PC-9 (cell line): Measurements from ENCODE around the gene PLK5. TPM values are rescaled to one million over a fixed set of nuclear protein-coding genes. Genes with fewer than 3 reads are reported as not detected.

Experiments used
- BruUV-seq: library from RNA; stranded (reverse); fragments of 400-500 nt; replicated peaks from 2 replicates; lab custom pipeline; 2021; lab: Mats Ljungman, UMichigan
- CTCF ChIA-PET: fragments of 300-600 bp; sonication (Branson Sonifier 250); formaldehyde crosslinking; loops from one replicate; lab custom pipeline; 2022; ENCODE audit warnings: antibody characterized with exemption; lab: Charles Lee
- POLR2A ChIA-PET: fragments of 300-600 bp; sonication (Branson Sonifier 250); formaldehyde crosslinking; loops from one replicate; lab custom pipeline; 2022; ENCODE audit warnings: antibody characterized with exemption; ENCODE audit not compliant: unreplicated experiment; lab: Charles Lee
- DNase-seq, 2 experiments: peaks; one replicate each; pipeline versions ENCODE4 v3.0.0 to v3.0.0-alpha.2; 2015 to 2022; ENCODE audit warnings: mixed read lengths in 1 of 2
- H2AFZ ChIP-seq: fragments of 200-600 bp; sonication (generic); 2 replicates; pipeline ENCODE4 v1.8.1; 2017; ENCODE audit warnings: antibody characterized with exemption
- H3F3A ChIP-seq: fragments of 200-600 bp; sonication (generic); 2 replicates; pipeline ENCODE4 v1.8.1; 2017; ENCODE audit warnings: antibody characterized with exemption, mild to moderate bottlenecking, low read depth; ENCODE audit not compliant: insufficient read depth
- H3K27ac ChIP-seq: fragments of 200-600 bp; sonication (generic); 2 replicates; pipeline ENCODE4 v1.6.1; 2016; ENCODE audit warnings: mixed run types
- H3K27me3 ChIP-seq: fragments of 200-600 bp; sonication (generic); 2 replicates; pipeline ENCODE4 v1.6.1; 2016; ENCODE audit warnings: low read depth, mixed run types; ENCODE audit not compliant: insufficient read depth
- H3K36me3 ChIP-seq: fragments of 200-600 bp; sonication (generic); 2 replicates; pipeline ENCODE4 v1.6.1; 2016; ENCODE audit warnings: low read depth, mixed run types
- H3K4me1 ChIP-seq: fragments of 200-600 bp; sonication (generic); replicated peaks from 2 replicates; pipeline ENCODE4 v1.6.1; 2016; ENCODE audit warnings: mixed run types; ENCODE audit not compliant: insufficient read depth
- H3K4me2 ChIP-seq: fragments of 200-600 bp; sonication (generic); 2 replicates; pipeline ENCODE4 v1.6.1; 2017; ENCODE audit warnings: mixed run types
- H3K4me3 ChIP-seq: fragments of 200-600 bp; sonication (generic); 2 replicates; pipeline ENCODE4 v1.6.1; 2016; ENCODE audit warnings: mixed run types
- H3K79me2 ChIP-seq: fragments of 200-600 bp; sonication (generic); 2 replicates; pipeline ENCODE4 v1.6.1; 2017; ENCODE audit warnings: low read depth, mixed run types
- H3K9me2 ChIP-seq: fragments of 200-600 bp; sonication (generic); 2 replicates; pipeline ENCODE4 v1.8.1; 2017; ENCODE audit warnings: mild to moderate bottlenecking; ENCODE audit not compliant: insufficient read depth
- H3K9me3 ChIP-seq: fragments of 200-600 bp; sonication (generic); 2 replicates; pipeline ENCODE4 v1.8.1; 2016; ENCODE audit warnings: low read depth; ENCODE audit not compliant: insufficient read depth
- H4K20me1 ChIP-seq: fragments of 200-600 bp; sonication (generic); 2 replicates; pipeline ENCODE4 v1.8.1; 2017; ENCODE audit not compliant: insufficient read depth
- EZH2 ChIP-seq: fragments of 200-600 bp; sonication (generic); IDR thresholded peaks from 2 replicates; pipeline ENCODE4 v1.8.0; 2017; ENCODE audit warnings: antibody characterized with exemption, low read depth
- intact Hi-C: fragments of 100-400 bp; cut with micrococcal nuclease; formaldehyde crosslinking; loops from one replicate; pipeline ENCODE4 v1.10.0; 2022; ENCODE audit not compliant: unreplicated experiment
- total RNA-seq: library from RNA; stranded (reverse); gene quantifications from 2 replicates; pipeline ENCODE4 v1.2.3, GENCODE V29; 2021
- TF ChIP-seq, protein P1 (sequence below): fragments of 200-600 bp; sonication (generic); conservative IDR thresholded peaks from 2 replicates; pipeline ENCODE4 v1.6.1; 2017; ENCODE audit warnings: mixed run types, antibody characterized with exemption, mild to moderate bottlenecking, moderate library complexity

Gene PLK5
- total RNA-seq, 1 experiment from 2014 or later: not detected

DNA sequence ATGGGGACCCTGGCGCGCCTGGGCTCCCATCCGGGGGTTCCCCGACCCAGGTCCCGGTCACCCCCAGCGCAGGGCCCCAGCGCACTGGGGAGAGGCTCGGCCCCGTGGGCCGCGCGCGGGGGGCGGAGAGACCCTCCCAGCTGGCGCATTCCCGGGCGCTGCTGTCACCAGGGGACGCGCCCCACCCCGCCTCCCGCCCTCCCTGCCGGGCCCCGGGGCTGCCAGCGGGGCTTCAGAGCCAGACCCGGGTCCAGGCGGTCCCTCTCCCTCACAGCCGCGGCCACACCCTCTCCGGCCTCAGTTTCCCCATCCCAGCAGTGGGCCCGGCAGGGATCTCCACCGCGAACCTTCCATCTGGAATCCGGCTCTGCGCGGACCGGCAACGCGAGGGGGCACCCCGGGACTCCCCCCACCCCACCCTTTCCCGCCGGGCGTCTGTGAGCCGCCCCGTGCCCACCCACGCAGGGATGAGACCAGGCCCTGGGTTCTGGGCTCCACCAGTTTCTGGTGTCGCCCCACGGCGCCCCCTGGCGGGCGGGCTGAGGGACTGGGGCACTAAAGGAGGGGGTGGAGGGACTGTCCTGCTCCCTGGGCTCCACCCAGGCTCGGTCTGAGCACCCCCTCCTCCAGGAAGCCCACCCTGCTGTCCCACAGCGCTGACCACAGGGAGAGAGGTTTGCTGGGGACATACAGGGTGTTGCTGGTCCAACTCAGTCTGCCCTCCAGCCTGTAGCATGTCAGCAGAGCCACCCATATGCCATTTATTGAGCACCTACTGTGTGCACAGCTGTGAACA, 10.2 kb upstream of the PLK5 start:
- no peaks in the 10 kb centered on the region for H3K27me3 ChIP-seq
- H3F3A ChIP-seq: peaks cover 4% of the 10 kb centered on the region
- no peaks in the 10 kb centered on the region for H3K9me2 ChIP-seq
- no peaks in the 10 kb centered on the region for H3K79me2 ChIP-seq
- H3K4me1 ChIP-seq: no peaks in the 10 kb centered on the region; the same call in 1 of the 2 replicates
- intact Hi-C loops: no loop called here
- H3K36me3 ChIP-seq: no peaks in the 10 kb centered on the region
- DNase-seq: peak in 1 of 2 experiments; percentile 62
- ChIA-PET POLR2A (interaction anchor here (0.5 kb wide), 1 partner anchor 1825 kb away, joined by 3 read pairs; no protein-coding TSS in a partner anchor), CTCF (interaction anchor here (0.6 to 0.7 kb wide), 2 partner anchors 14 to 157 kb away, joined by 5 to 16 read pairs; no protein-coding TSS in a partner anchor)
- no peaks in the 10 kb centered on the region for H3K9me3 ChIP-seq
- TF ChIP-seq, protein P1, sequence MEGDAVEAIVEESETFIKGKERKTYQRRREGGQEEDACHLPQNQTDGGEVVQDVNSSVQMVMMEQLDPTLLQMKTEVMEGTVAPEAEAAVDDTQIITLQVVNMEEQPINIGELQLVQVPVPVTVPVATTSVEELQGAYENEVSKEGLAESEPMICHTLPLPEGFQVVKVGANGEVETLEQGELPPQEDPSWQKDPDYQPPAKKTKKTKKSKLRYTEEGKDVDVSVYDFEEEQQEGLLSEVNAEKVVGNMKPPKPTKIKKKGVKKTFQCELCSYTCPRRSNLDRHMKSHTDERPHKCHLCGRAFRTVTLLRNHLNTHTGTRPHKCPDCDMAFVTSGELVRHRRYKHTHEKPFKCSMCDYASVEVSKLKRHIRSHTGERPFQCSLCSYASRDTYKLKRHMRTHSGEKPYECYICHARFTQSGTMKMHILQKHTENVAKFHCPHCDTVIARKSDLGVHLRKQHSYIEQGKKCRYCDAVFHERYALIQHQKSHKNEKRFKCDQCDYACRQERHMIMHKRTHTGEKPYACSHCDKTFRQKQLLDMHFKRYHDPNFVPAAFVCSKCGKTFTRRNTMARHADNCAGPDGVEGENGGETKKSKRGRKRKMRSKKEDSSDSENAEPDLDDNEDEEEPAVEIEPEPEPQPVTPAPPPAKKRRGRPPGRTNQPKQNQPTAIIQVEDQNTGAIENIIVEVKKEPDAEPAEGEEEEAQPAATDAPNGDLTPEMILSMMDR: peak; percentile 75
- TF ChIP-seq EZH2: no peak
- peak overlapping the region; percentile 68 for H3K4me2 ChIP-seq
- no peak overlapping the region for H3K27ac ChIP-seq
- TSS peak; percentile 65 for BruUV-seq
- H4K20me1 ChIP-seq: no peaks in the 10 kb centered on the region
- H3K4me3 ChIP-seq: peak overlapping the region; percentile 69
- no peak overlapping the region for H2AFZ ChIP-seq

GRCh38 chr19:1514295-1514661, 9.6 kb upstream of the PLK5 start:
- Histone ChIP-seq H3K9me2 (no peaks in the 10 kb centered on the region), H3K36me3 (no peaks in the 10 kb centered on the region), H4K20me1 (no peaks in the 10 kb centered on the region), H3K79me2 (no peaks in the 10 kb centered on the region), H3K27ac (no peak overlapping the region), H3K4me2 (no peak overlapping the region), H3K4me3 (no peak overlapping the region), H3F3A (no peaks in the 10 kb centered on the region), H3K9me3 (no peaks in the 10 kb centered on the region), H2AFZ (no peak overlapping the region), H3K27me3 (no peaks in the 10 kb centered on the region), H3K4me1 (no peaks in the 10 kb centered on the region; the same call in 1 of the 2 replicates)
- no peak for DNase-seq
- CTCF ChIA-PET: interaction anchor here (0.6 to 0.7 kb wide), 2 partner anchors 14 to 157 kb away, joined by 5 to 16 read pairs; no protein-coding TSS in a partner anchor
- no peak for TF ChIP-seq EZH2
- TF ChIP-seq, protein P1: no peak
- POLR2A ChIA-PET: no interaction called here
- intact Hi-C loops: no loop called here
- no TSS peak for BruUV-seq

- H3K79me2 ChIP-seq: no peaks in the 10 kb centered on the region
- DNase-seq: no peak
- no peaks in the 10 kb centered on the region for H3K27me3 ChIP-seq
- POLR2A ChIA-PET: no interaction called here
- H3K9me3 ChIP-seq: no peaks in the 10 kb centered on the region
- no TSS peak for BruUV-seq
- no peaks in the 10 kb centered on the region for H4K20me1 ChIP-seq
- H3K4me3 ChIP-seq: no peak overlapping the region
- no peaks in the 10 kb centered on the region for H3F3A ChIP-seq
- intact Hi-C loops: no loop called here
- TF ChIP-seq, protein P1: no peak
- TF ChIP-seq EZH2: no peak
- no peak overlapping the region for H3K27ac ChIP-seq
- H3K4me1 ChIP-seq: no peaks in the 10 kb centered on the region; the same call in 1 of the 2 replicates
- H3K36me3 ChIP-seq: no peaks in the 10 kb centered on the region
- CTCF ChIA-PET: interaction anchor here (0.6 to 0.9 kb wide), 2 partner anchors 271 to 850 kb away, joined by 3 to 6 read pairs; no protein-coding TSS in a partner anchor
- no peak overlapping the region for H2AFZ ChIP-seq
- no peaks in the 10 kb centered on the region for H3K9me2 ChIP-seq
- no peak overlapping the region for H3K4me2 ChIP-seq
Observed at GRCh38 chr19:1514986-1515721, 8.7 kb upstream of the PLK5 start.
